Measurements from ENCODE around the gene SIGLECL1.

SIGLECL1 gene

GRCh38 chr19:51282335-51282734 lies 31.5 kb downstream of the SIGLECL1 start:
- no peak overlapping the region for H3K4me3 ChIP-seq (ENCODE audit: low read depth, low read length, poor library complexity, severe bottlenecking)
- TF ChIP-seq EZH2 (IDR thresholded peaks at IDR 0.05; ENCODE audit: borderline replicate concordance, low read length) (no peak), CTCF (IDR thresholded peaks at IDR 0.05; ENCODE audit: low read length) (no peak)
- H3K9ac ChIP-seq (ENCODE audit: low read length): no peak overlapping the region
- H3K9me3 ChIP-seq (ENCODE audit: low read length): no peaks in the 10 kb centered on the region
- H3K27ac ChIP-seq (ENCODE audit: low read depth, low read length, poor library complexity, severe bottlenecking): no peak overlapping the region
- no peaks in the 10 kb centered on the region for H4K20me1 ChIP-seq (ENCODE audit: insufficient read depth, low read length)
- no peak overlapping the region for H2AFZ ChIP-seq (ENCODE audit: low read length)
- no peak overlapping the region for H3K4me2 ChIP-seq (ENCODE audit: low read length)
- no peaks in the 10 kb centered on the region for H3F3A ChIP-seq (ENCODE audit: insufficient read depth, low read length)
- H3K4me1 ChIP-seq (ENCODE audit: insufficient read depth, low read length, severe bottlenecking): no peaks in the 10 kb centered on the region
- no peaks in the 10 kb centered on the region for H3K36me3 ChIP-seq (ENCODE audit: insufficient read depth, low read length)
- no peaks in the 10 kb centered on the region for H3K9me2 ChIP-seq (ENCODE audit: low read depth, low read length)
- H3K79me2 ChIP-seq (ENCODE audit: insufficient read depth, low read length): no peaks in the 10 kb centered on the region
- no peaks in the 10 kb centered on the region for H3K27me3 ChIP-seq (ENCODE audit: insufficient read depth, low read length)

DNA sequence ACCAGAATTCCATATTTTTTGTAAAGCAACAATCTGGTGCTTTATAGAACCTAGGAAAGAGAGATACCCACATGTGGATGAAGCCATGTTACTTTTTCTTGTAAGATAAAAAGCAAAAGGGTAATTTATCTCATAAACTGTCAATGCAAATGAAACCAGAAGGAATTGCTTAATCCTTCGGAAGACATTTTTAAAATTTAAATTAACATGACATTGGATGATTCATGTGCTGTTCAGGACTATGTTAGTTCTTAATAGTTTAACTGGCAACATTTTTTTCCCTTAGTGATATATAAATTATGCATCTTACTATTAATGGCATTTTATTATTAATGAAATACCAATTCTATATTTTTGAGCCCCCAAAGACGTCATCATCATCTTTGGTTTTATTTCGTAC lies 34.8 kb downstream of the SIGLECL1 start:
- Histone ChIP-seq H2AFZ (ENCODE audit: low read length) (no peak overlapping the region), H4K20me1 (ENCODE audit: insufficient read depth, low read length) (no peaks in the 10 kb centered on the region), H3K27me3 (ENCODE audit: insufficient read depth, low read length) (no peaks in the 10 kb centered on the region), H3K27ac (ENCODE audit: low read depth, low read length, poor library complexity, severe bottlenecking) (no peak overlapping the region), H3K9me3 (ENCODE audit: low read length) (no peaks in the 10 kb centered on the region), H3K79me2 (ENCODE audit: insufficient read depth, low read length) (no peaks in the 10 kb centered on the region), H3K9me2 (ENCODE audit: low read depth, low read length) (no peaks in the 10 kb centered on the region), H3K4me1 (ENCODE audit: insufficient read depth, low read length, severe bottlenecking) (no peaks in the 10 kb centered on the region), H3K9ac (ENCODE audit: low read length) (no peak overlapping the region), H3K4me3 (ENCODE audit: low read depth, low read length, poor library complexity, severe bottlenecking) (no peak overlapping the region), H3K36me3 (ENCODE audit: insufficient read depth, low read length) (no peaks in the 10 kb centered on the region), H3F3A (ENCODE audit: insufficient read depth, low read length) (no peaks in the 10 kb centered on the region), H3K4me2 (ENCODE audit: low read length) (no peak overlapping the region)
- TF ChIP-seq CTCF (IDR thresholded peaks at IDR 0.05; ENCODE audit: low read length) (no peak), EZH2 (IDR thresholded peaks at IDR 0.05; ENCODE audit: borderline replicate concordance, low read length) (no peak)

DNA sequence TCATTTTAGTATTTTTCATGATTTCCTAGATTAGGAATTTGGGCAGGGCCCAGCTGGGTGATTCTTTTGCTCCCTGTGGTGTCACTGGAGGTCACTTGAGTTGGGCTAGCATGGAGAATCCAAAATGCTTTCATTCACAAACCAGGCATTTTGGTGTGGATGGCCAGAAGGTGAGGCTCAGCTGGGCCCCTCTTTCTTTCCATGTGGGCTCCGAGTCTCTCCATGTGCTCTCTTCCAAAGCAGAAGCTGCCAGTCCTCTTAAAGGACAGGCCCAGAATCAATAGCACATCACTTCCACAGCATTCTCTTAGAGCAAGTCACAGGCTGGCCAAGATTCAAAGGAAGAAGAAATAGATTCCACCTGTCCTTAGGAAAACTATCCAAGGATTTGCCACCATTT lies 38.8 kb downstream of the SIGLECL1 start:
- H4K20me1 ChIP-seq (ENCODE audit: insufficient read depth, low read length): no peaks in the 10 kb centered on the region
- peaks cover 9% of the 10 kb centered on the region; the same call in 1 of the 2 replicates for H3K27me3 ChIP-seq (ENCODE audit: insufficient read depth, low read length)
- TF ChIP-seq EZH2 (IDR thresholded peaks at IDR 0.05; ENCODE audit: borderline replicate concordance, low read length): no peak
- no peak for TF ChIP-seq CTCF (IDR thresholded peaks at IDR 0.05; ENCODE audit: low read length)
- no peak overlapping the region for H2AFZ ChIP-seq (ENCODE audit: low read length)
- H3K9me3 ChIP-seq (ENCODE audit: low read length): no peaks in the 10 kb centered on the region
- H3K36me3 ChIP-seq (ENCODE audit: insufficient read depth, low read length): no peaks in the 10 kb centered on the region
- no peak overlapping the region for H3K4me3 ChIP-seq (ENCODE audit: low read depth, low read length, poor library complexity, severe bottlenecking)
- H3K4me1 ChIP-seq (ENCODE audit: insufficient read depth, low read length, severe bottlenecking): no peaks in the 10 kb centered on the region
- H3K9me2 ChIP-seq (ENCODE audit: low read depth, low read length): no peaks in the 10 kb centered on the region
- H3F3A ChIP-seq (ENCODE audit: insufficient read depth, low read length): no peaks in the 10 kb centered on the region
- no peak overlapping the region for H3K27ac ChIP-seq (ENCODE audit: low read depth, low read length, poor library complexity, severe bottlenecking)
- H3K79me2 ChIP-seq (ENCODE audit: insufficient read depth, low read length): no peaks in the 10 kb centered on the region
- H3K4me2 ChIP-seq (ENCODE audit: low read length): no peak overlapping the region
- no peak overlapping the region for H3K9ac ChIP-seq (ENCODE audit: low read length)
